HepG2 (cell line): ENCODE results near the gene ABCA4. TPM values are rescaled to one million over a fixed set of nuclear protein-coding genes. Genes with fewer than 3 reads are reported as not detected.

Experiments
- ARID2 ChIP-seq: sonication (generic); formaldehyde crosslinking; IDR thresholded peaks from 2 replicates; pipeline ENCODE4 v1.8.1; 2022; ENCODE audit warnings: mild to moderate bottlenecking, missing genetic modification reagents, borderline replicate concordance
- ARID4A ChIP-seq: sonication (generic); formaldehyde crosslinking; IDR thresholded peaks from 2 replicates; pipeline ENCODE4 v1.5.0; 2020; ENCODE audit warnings: mild to moderate bottlenecking, missing genetic modification reagents, borderline replicate concordance
- CAMTA2 ChIP-seq: sonication (generic); formaldehyde crosslinking; IDR thresholded peaks from 2 replicates; pipeline ENCODE4 v1.4.0; 2020; ENCODE audit warnings: mild to moderate bottlenecking, missing genetic modification reagents, borderline replicate concordance
- CHD2 ChIP-seq: IDR thresholded peaks from 2 replicates; pipeline ENCODE4 v1.6.1; 2011; ENCODE audit warnings: low read depth, low read length, improper control_type of control experiment
- CTCF ChIP-seq: sonication (generic); formaldehyde crosslinking; IDR thresholded peaks from 2 replicates; pipeline ENCODE4 v1.5.0; 2020; ENCODE audit warnings: mild to moderate bottlenecking, missing genetic modification reagents, moderate library complexity
- GMEB2 ChIP-seq: IDR thresholded peaks from 2 replicates; pipeline ENCODE4 v1.6.1; 2016; ENCODE audit warnings: missing biosample characterization, missing genetic modification reagents, low read depth
- MLX ChIP-seq: IDR thresholded peaks from 2 replicates; pipeline ENCODE4 v1.6.1; 2016
- MTA1 ChIP-seq: sonication (generic); formaldehyde crosslinking; IDR thresholded peaks from 2 replicates; pipeline ENCODE4 v1.4.0; 2020; ENCODE audit warnings: missing genetic modification reagents, mild to moderate bottlenecking, borderline replicate concordance
- POLR2G ChIP-seq: fragments of 200-400 bp; formaldehyde crosslinking; IDR thresholded peaks from 2 replicates; pipeline ENCODE4 v1.6.1; 2018; ENCODE audit warnings: mild to moderate bottlenecking, low read depth, low read length, moderate library complexity
- ZNF142 ChIP-seq: sonication (generic); formaldehyde crosslinking; IDR thresholded peaks from 2 replicates; pipeline ENCODE4 v1.4.0; 2020; ENCODE audit warnings: missing genetic modification reagents
- ZNF446 ChIP-seq: sonication (generic); formaldehyde crosslinking; IDR thresholded peaks from 2 replicates; pipeline ENCODE4 v1.5.0; 2020; ENCODE audit warnings: mild to moderate bottlenecking, missing genetic modification reagents
- ZNF564 ChIP-seq: sonication (generic); formaldehyde crosslinking; IDR thresholded peaks from 2 replicates; pipeline ENCODE4 v1.8.1; 2023; ENCODE audit warnings: mild to moderate bottlenecking, missing genetic modification reagents
- ZNF652 ChIP-seq: IDR thresholded peaks from 2 replicates; pipeline ENCODE4 v1.6.1; 2016; ENCODE audit warnings: low read depth, borderline replicate concordance
- polyA plus RNA-seq, 8 experiments: library from polyadenylated mRNA; depleted of rRNA in 3 of 8; stranded (reverse) in 7 of 8; unstranded in 1 of 8; fragments of >200 nt; fragmentation: Illumina TruSeq in 4 of 8; extraction: Trizol in 4 of 8; gene quantifications; 2 replicates each; pipeline versions ENCODE4 v1.2.1 to v1.2.3, GENCODE V29; 2011 to 2016; ENCODE audit warnings: low read depth in 4 of 8, missing spikeins in 1 of 8, mixed read lengths in 1 of 8; ENCODE audit not compliant: insufficient read depth in 1 of 8
- total RNA-seq, 5 experiments: library from RNA; depleted of rRNA; stranded (reverse); fragments of >200 nt; fragmentation: Illumina TruSeq; extraction: Trizol; gene quantifications; 2 replicates each; pipeline ENCODE4 v1.2.3, GENCODE V29; 2016; ENCODE audit warnings: low read depth in 1 of 5

ABCA4 gene
- total and polyA plus RNA-seq, 2 of the 13 experiments (the other 11 are each of a cell fraction or from before 2014, with no cell fraction given), result 0.24 to 0.67 TPM

GRCh38 chr1:94068999-94069918 lies 51.7 kb downstream of the ABCA4 start (continued):
- no peak for TF ChIP-seq CTCF (CRISPR knock-in tag)
- peak; percentile 29; the same call in 1 of the 2 replicates for TF ChIP-seq ARID4A
- TF ChIP-seq CAMTA2 (CRISPR knock-in tag), result no peak
- TF ChIP-seq ZNF652, result no peak; the same call in 1 of the 2 replicates
- no peak for TF ChIP-seq CHD2
- 0 out of 2 replicates have a peak, but pooled peaks have one; percentile 35 for TF ChIP-seq MTA1
- no peak for TF ChIP-seq ZNF564 (CRISPR knock-in tag)
- TF ChIP-seq POLR2G, result no peak
- TF ChIP-seq ARID2 (CRISPR knock-in tag), result no peak
- no peak for TF ChIP-seq GMEB2 (CRISPR knock-in tag)
- no peak for TF ChIP-seq ZNF446 (CRISPR knock-in tag)
- no peak for TF ChIP-seq ZNF142 (CRISPR knock-in tag)
- TF ChIP-seq MLX, result no peak
